DMS 273 (cell line): ENCODE results near the gene TOR4A.
"Not testable (repeated sequence)": the region's sequence is repeated elsewhere in the genome, so short reads cannot be mapped to it uniquely, and the experiment has no call there.

Experiments
- DNase-seq: peaks from one replicate; lab custom pipeline; 2025; ENCODE audit not compliant: unreplicated experiment; lab: John Stamatoyannopoulos, UW

Gene TOR4A

GRCh38 chr9:137315581-137316011 lies 38.1 kb downstream of the TOR4A start:
- DNase-seq: no peak

GRCh38 chr9:137316012-137316981 lies 38.8 kb downstream of the TOR4A start:
- DNase-seq: peak; percentile 76

- no peak for DNase-seq
Observed at GRCh38 chr9:137317021-137317717, 39.6 kb downstream of the TOR4A start.

- DNase-seq: no peak
Observed at GRCh38 chr9:137317718-137318511, 40.4 kb downstream of the TOR4A start.

GRCh38 chr9:137318602-137319001 lies 41.1 kb downstream of the TOR4A start:
- no peak for DNase-seq

DNA sequence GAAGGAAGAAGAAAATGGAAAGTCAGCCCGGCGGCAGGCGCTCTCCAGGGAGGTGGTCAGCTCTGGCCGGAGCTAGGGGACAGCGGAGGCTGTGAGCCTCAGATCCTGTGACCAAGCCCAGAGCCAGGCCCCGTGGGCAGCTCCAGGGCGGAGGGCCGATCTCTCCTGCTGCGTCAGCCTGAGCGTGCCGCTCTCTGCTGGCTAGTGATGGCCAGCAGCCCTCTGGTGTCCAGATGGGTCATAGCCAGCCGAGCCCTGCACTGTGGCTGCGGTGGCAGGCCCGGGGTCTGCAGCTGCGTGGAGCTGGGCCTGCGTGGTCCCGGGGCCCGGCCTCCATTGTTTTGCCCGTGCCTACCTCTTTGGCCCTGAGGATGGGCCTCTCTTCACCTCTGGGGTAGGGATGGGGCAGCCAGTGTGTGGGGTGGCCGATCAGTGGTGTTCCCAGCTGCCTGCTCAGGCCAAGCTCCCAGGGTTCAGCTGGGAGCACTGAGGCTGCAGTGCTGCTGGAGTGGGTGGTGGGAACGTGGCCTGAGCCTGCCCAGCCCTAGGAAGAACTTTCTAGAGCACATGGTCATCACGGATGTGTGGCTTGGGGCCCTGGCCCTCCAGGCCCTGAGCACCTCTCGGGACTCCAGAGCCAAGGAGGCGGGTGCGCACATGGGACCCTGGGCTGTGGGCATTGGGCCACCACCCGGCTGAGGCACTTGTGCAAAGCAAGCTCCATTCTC lies 41.6 kb downstream of the TOR4A start:
- DNase-seq: no peak

- DNase-seq: no peak
Observed at GRCh38 chr9:137319739-137320551, 42.4 kb downstream of the TOR4A start.

DNA sequence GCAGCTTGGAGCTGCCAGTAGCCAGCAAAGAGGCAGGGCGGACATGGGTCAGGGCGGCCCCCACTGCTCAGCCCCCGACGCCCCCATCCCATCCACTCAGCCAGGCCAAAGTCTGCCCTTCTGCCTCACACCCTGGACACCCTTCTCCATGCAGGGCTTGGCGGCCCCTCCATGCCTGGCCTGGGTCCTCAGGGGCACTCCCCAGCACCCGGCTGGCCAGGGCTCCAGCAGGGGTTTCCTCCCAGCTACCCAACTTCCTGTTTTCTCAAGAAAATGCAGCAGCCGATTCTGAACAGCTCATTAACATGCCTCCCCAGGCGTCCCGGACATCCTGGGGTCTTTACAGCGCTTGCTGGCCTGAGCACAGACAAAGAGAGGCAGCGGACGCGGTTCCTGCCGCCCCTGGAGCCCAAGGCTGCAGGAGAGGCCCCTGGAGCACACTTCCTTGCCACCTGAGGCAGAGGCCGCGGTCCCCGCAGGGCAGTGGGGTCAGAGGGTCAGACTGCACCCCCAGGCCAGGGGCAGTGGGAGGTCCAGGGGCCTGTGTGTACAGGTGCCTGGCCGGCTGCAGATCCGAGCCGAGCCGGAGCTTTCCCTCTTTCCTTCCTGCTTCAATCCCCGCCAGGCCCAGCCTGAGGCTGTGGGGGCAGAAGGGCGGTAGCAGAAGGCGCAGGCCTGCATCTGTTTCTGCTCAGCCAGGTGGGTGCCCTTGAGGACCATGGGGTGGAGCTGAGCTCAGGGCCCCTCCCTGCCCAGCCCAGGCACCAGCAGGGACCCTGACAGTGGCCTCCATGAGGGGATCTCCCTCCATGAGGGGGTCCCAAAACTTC lies 43.2 kb downstream of the TOR4A start:
- DNase-seq: no peak

GRCh38 chr9:137321726-137322361 lies 44.3 kb downstream of the TOR4A start:
- no peak for DNase-seq

DNA sequence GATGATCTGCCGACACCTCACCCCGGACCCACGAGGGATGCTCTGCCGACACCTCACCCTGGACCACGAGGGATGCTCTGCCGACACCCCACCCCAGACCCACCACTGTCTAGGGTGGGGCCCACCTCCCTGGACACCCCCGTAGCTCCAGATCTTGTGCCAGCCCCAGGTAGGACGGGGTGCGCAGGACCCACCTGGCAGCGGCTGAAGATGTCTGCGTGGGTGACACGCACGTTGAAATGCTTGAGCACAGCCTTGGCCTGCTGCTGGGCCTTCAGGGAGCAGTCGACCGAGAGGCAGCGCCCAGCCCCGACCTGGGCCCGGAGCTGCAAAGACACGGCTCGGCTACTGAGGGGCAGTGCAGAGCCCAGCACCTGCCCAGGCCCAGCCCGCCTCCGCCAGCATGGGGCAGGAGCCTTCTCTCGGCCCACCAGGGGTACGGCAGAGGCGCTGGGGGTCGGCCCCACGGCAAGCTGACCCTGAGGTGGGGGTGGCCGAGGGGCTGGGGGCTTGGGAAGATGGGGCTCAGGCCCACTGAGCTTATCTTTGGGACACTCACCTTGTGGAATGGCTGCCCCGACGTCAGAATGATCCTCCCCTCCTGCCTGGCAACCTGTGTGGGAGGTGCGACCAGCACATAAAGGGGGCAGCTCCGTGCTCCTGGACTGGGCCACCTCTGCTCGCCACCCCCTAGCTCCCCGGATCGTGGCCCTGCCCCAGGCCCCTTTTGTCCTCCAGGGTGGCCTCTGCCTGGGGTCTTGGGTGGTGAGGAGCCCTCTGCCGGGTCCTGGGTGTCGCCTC lies 46.2 kb downstream of the TOR4A start:
- DNase-seq: no peak

- no peak for DNase-seq
Observed at GRCh38 chr9:137325124-137325523, 47.6 kb downstream of the TOR4A start.

DNA sequence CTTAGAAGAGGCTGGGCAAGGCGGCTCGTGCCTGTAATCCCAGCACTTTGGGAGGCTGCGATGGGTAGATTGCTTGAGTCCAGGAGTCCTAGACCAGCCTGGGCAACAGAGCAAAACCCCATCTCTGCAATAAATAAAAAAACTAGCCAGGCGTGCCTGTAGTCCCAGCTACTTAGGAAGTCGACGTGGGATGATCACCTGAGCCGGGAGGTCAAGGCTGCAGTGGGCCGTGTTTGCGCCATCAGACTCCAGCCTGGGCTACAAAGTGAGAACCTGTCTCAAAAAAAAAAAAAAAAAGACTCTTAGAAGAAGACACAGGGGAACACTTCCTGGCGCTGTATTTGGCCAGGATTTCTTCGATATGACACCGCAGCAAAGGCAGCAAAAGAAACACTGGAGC lies 48.3 kb downstream of the TOR4A start:
- DNase-seq: no peak

DNA sequence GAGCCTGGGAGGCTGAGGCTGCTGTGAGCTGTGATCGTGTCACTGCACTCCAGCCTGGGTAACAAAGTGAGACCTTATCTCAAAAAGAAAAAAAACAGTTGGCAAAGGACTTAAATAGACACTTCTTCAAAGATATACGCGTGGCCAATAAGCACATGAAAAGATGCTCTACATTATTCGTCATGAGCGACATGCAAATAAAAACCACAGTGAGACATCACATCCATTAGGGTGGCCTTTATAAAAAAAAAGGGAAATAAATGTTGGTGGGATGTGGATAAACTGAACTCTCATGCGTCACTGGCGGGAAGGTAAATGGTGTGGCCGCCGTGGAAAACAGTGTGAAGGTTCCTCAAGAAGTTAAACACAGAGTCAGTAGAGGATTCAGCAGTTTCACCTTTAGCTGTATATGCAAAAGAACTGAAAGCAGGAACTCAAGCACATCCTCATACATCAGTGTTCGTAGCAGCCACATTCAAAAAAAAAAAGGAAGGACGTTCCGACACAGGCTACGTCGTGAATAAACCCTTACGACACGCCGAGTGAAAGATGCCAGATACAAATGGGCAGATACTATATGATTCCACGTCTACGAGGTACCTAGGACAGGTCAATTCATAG lies 49.0 kb downstream of the TOR4A start:
- no peak for DNase-seq

- DNase-seq: not testable (repeated sequence)
Observed at GRCh38 chr9:137327641-137328550, 50.4 kb downstream of the TOR4A start.

DNA sequence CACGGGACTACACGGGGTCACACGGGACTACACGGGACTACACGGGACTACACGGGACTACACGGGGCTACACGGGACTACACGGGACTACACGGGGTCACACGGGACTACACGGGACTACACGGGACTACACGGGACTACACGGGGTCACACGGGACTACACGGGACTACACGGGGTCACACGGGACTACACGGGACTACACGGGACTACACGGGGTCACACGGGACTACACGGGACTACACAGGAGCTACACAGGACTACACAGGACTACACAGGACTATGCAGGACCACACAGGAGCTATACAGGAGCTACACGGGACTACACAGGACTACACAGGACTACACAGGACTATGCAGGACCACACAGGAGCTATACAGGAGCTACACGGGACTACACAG lies 52.1 kb downstream of the TOR4A start:
- not testable (repeated sequence) for DNase-seq

DNA sequence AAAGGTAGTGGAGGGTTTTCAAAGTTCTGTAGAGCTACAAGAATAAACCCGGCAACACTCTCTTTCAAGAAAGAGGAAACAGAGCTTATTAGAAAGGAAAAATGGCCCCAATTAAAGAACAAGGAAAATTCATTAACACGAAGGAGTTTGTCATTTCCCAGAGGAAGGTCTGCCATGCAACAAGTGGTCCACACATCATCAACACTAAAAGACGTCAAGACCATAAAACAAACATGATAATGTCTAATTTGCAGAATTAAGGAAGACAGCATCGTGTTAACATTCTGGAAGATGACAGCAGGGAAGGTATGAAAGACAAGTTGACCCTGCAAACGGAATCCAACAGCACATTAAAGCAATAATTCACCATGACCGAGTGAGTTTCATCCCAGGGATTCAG lies 53.2 kb downstream of the TOR4A start:
- DNase-seq: no peak
